ENCODE measurements around the gene TEX2. TPM values are rescaled to one million over a fixed set of nuclear protein-coding genes. Genes with fewer than 3 reads are reported as not detected.

Gene TEX2
- total RNA-seq, 1 experiment from 2014 or later: 20.1 TPM

DNA sequence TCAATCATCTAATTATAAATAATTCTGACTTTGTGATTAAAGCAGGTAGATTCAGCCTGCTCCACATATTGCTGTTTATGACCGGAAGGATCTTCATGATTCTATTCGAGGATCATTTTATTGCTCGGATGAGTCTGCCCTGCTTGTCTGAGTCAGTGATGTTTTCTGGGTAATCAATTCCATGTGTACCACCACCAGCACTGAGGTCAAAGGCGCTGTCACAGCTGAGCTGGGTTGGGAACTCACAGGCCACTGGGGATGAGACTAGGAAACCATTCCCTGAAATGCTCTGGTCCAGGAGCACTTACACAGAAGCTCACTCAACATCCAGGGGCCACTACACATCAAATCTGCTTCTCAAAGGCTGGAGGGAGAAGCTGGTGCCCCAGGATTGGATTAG lies 102.7 kb downstream of the TEX2 start:
- Histone ChIP-seq H3K9me3 (ENCODE audit: control insufficient read depth, insufficient read depth, low read depth, low read length) (no peaks in the 10 kb centered on the region), H3K4me3 (ENCODE audit: low read depth in 2 of 2, low read length in 2 of 2) (no peak overlapping the region), H3K36me3 (ENCODE audit: control insufficient read depth, insufficient read depth, low read length) (no peaks in the 10 kb centered on the region), H3K27me3 (ENCODE audit: control insufficient read depth, insufficient read depth, low read length) (no peaks in the 10 kb centered on the region), H3K27ac (ENCODE audit: low read length) (no peak overlapping the region), H3K4me1 (ENCODE audit: control insufficient read depth, insufficient read depth, low read length) (no peaks in the 10 kb centered on the region)
- BruUV-seq (replicated peaks): no TSS peak
- CTCF ChIA-PET: no interaction called here
- no peak for TF ChIP-seq SIN3A (IDR thresholded peaks at IDR 0.05; ENCODE audit: borderline replicate concordance, insufficient read depth, low read depth, low read length)
- TF ChIP-seq, protein P1, sequence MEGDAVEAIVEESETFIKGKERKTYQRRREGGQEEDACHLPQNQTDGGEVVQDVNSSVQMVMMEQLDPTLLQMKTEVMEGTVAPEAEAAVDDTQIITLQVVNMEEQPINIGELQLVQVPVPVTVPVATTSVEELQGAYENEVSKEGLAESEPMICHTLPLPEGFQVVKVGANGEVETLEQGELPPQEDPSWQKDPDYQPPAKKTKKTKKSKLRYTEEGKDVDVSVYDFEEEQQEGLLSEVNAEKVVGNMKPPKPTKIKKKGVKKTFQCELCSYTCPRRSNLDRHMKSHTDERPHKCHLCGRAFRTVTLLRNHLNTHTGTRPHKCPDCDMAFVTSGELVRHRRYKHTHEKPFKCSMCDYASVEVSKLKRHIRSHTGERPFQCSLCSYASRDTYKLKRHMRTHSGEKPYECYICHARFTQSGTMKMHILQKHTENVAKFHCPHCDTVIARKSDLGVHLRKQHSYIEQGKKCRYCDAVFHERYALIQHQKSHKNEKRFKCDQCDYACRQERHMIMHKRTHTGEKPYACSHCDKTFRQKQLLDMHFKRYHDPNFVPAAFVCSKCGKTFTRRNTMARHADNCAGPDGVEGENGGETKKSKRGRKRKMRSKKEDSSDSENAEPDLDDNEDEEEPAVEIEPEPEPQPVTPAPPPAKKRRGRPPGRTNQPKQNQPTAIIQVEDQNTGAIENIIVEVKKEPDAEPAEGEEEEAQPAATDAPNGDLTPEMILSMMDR (IDR thresholded peaks at IDR 0.05): no peak
- TF ChIP-seq, protein P2, sequence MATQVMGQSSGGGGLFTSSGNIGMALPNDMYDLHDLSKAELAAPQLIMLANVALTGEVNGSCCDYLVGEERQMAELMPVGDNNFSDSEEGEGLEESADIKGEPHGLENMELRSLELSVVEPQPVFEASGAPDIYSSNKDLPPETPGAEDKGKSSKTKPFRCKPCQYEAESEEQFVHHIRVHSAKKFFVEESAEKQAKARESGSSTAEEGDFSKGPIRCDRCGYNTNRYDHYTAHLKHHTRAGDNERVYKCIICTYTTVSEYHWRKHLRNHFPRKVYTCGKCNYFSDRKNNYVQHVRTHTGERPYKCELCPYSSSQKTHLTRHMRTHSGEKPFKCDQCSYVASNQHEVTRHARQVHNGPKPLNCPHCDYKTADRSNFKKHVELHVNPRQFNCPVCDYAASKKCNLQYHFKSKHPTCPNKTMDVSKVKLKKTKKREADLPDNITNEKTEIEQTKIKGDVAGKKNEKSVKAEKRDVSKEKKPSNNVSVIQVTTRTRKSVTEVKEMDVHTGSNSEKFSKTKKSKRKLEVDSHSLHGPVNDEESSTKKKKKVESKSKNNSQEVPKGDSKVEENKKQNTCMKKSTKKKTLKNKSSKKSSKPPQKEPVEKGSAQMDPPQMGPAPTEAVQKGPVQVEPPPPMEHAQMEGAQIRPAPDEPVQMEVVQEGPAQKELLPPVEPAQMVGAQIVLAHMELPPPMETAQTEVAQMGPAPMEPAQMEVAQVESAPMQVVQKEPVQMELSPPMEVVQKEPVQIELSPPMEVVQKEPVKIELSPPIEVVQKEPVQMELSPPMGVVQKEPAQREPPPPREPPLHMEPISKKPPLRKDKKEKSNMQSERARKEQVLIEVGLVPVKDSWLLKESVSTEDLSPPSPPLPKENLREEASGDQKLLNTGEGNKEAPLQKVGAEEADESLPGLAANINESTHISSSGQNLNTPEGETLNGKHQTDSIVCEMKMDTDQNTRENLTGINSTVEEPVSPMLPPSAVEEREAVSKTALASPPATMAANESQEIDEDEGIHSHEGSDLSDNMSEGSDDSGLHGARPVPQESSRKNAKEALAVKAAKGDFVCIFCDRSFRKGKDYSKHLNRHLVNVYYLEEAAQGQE (IDR thresholded peaks at IDR 0.05; ENCODE audit: insufficient read depth in 1 of 2, low read depth in 2 of 2, low read length in 1 of 2): no peak
- no peak for TF ChIP-seq TCF7L2 (IDR thresholded peaks at IDR 0.05; ENCODE audit: low read depth, low read length)
- TF ChIP-seq POLR2AphosphoS5 (IDR thresholded peaks at IDR 0.05; ENCODE audit: low read depth, low read length): no peak
- POLR2A ChIA-PET: interaction anchor here (0.7 kb wide), 1 partner anchor 197 kb away, joined by 4 read pairs; no protein-coding TSS in a partner anchor
- ATAC-seq (no peak), DNase-seq (ENCODE audit: low read depth, low spot score) (no peak)
- in situ Hi-C loops (cut with HindIII; ENCODE audit: low pct_unique_long_range_greater_than_20kb, low sequenced_read_pairs): no loop called here
- intact Hi-C loops (cut with micrococcal nuclease; ENCODE audit: unreplicated experiment): no loop called here

DNA sequence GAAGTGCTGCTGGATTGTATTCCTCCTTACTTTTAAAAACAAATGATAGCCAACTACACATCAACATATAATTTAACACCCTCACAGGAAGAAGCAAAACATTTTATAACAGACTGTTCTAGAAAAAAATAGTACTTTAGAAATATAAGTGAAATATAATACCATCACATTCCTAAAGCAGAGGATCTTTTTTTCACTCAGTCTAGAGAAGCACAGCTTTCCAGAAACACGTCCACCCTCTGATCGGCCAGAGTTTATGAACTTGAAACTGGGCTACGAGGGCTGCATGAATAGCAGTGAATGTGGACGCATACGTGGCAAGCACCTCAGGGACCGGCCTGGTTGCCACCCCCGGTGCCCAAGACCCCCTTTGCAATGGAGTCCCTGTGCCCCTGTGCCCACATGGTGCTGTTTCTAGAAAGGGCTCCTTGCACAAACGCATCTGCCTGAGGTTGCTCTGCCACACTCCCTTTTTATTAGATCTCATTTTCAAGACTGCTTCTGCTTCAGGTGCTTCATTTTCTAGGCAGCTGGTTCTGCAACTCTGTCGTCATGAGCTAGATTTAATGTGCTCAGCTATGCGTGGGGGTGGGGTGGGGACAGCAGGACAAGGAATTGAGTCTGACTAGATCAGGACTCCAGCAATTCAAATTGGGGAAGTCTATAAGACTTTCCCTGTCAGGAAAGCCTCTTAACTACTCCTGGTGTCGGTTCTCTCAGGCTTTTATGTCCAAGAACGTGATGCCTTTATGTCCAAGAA lies 104.0 kb downstream of the TEX2 start:
- Histone ChIP-seq H3K4me1 (ENCODE audit: control insufficient read depth, insufficient read depth, low read length) (no peaks in the 10 kb centered on the region), H3K9me3 (ENCODE audit: control insufficient read depth, insufficient read depth, low read depth, low read length) (no peaks in the 10 kb centered on the region), H3K27me3 (ENCODE audit: control insufficient read depth, insufficient read depth, low read length) (no peaks in the 10 kb centered on the region), H3K27ac (ENCODE audit: low read length) (no peak overlapping the region), H3K4me3 (ENCODE audit: low read depth in 2 of 2, low read length in 2 of 2) (no peak overlapping the region), H3K36me3 (ENCODE audit: control insufficient read depth, insufficient read depth, low read length) (no peaks in the 10 kb centered on the region)
- CTCF ChIA-PET: no interaction called here
- POLR2A ChIA-PET: no interaction called here
- DNase-seq (ENCODE audit: low read depth, low spot score) (no peak), ATAC-seq (no peak)
- TF ChIP-seq, protein P1 (IDR thresholded peaks at IDR 0.05): no peak
- no peak for TF ChIP-seq SIN3A (IDR thresholded peaks at IDR 0.05; ENCODE audit: borderline replicate concordance, insufficient read depth, low read depth, low read length)
- TF ChIP-seq, protein P2 (IDR thresholded peaks at IDR 0.05; ENCODE audit: insufficient read depth in 1 of 2, low read depth in 2 of 2, low read length in 1 of 2): no peak
- no peak for TF ChIP-seq POLR2AphosphoS5 (IDR thresholded peaks at IDR 0.05; ENCODE audit: low read depth, low read length)
- no peak for TF ChIP-seq TCF7L2 (IDR thresholded peaks at IDR 0.05; ENCODE audit: low read depth, low read length)
- in situ Hi-C loops (cut with HindIII; ENCODE audit: low pct_unique_long_range_greater_than_20kb, low sequenced_read_pairs): no loop called here
- intact Hi-C loops (cut with micrococcal nuclease; ENCODE audit: unreplicated experiment): no loop called here
- BruUV-seq (replicated peaks): no TSS peak

All from Panc1 (cell line).